Fibroblast of mammary gland (primary cell): Measurements from ENCODE around the gene PALD1.

ENCODE experiments used
- DNase-seq: peaks from one replicate; pipeline ENCODE4 v3.0.0-alpha.2; 2010; ENCODE audit warnings: low read depth
- H3K4me3 ChIP-seq: 2 replicates; pipeline ENCODE4 v1.5.1; 2011; ENCODE audit warnings: low read depth, mild to moderate bottlenecking, low read length, moderate library complexity; ENCODE audit not compliant: control insufficient read depth
- CTCF ChIP-seq: conservative IDR thresholded peaks from 2 replicates; pipeline ENCODE4 v1.5.1; 2011; ENCODE audit warnings: low read depth, low read length, inconsistent platforms; ENCODE audit not compliant: control insufficient read depth, insufficient read depth

PALD1 gene

DNA sequence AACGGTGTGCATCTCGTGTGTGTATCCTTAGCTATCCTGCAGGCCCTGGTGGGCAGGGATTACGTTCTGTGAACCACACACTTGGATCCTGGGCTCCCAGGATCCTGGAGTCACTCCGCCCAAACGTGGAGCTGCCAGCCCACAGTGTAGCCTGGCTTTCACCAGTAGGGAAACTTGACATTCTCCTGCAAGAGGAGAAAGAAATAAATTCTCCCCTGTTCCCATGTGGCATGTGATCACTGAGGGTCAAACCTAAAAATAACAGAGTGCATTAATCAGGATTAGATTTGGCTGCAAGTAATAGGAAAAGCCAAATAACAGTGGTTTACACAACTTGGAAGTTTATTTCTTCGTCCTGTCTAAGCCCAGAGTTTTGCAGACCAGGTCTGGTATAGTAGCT, 32.3 kb downstream of the PALD1 start:
- TF ChIP-seq CTCF: no peak
- no peak overlapping the region for H3K4me3 ChIP-seq
- DNase-seq: no peak

DNA sequence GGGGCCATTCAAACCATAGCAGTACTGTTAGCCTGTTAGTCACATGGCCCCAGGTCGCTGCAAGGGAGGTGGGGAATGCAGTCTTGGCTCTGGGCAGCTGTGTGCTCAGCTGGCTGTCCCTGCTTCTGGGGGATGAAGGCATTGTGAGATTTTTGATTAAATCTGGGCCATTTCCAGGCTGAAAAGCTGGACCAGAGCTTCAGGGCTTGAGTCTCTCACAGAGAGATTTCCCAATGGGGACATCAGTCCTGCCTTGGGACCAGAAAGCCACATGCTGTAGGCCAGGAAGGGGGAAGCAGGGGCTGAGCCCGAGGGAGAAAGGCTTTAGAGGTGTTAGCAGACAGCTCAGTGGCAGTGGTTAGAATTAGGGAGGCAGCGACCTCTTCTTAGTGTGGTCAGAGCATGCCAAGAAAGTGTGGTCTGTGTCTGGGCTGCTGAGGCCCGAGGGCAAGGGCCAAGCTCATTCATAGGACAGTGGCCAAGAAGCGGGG, 33.6 kb downstream of the PALD1 start:
- no peak for TF ChIP-seq CTCF
- DNase-seq: no peak
- no peak overlapping the region for H3K4me3 ChIP-seq

DNA sequence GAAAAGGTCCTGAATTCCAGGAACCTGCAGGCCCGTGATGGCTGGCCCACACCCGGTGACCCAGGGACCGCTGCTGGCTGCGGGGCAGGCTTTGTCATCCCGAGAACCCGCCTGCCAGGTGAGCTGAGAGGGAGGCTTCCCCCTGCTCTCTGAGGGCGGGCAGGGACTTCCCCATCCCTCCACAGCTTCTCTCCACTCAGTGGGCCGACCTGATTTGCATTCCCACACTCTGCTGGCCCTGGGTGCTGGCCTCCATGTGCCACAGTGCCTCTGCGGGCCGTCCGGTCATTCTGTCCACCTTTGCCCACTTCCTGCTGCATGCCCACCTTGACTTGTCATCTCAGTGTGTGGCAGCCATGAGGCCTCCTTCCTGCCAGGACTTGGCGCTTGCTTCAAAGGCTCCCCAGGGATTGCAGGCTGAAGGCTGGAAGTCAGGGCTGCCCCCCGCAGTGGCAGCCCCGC, 35.3 kb downstream of the PALD1 start:
- H3K4me3 ChIP-seq: no peak overlapping the region
- DNase-seq: no peak
- TF ChIP-seq CTCF: no peak

GRCh38 chr10:70514591-70514990, 36.0 kb downstream of the PALD1 start:
- no peak overlapping the region for H3K4me3 ChIP-seq
- DNase-seq: no peak
- no peak for TF ChIP-seq CTCF

DNA sequence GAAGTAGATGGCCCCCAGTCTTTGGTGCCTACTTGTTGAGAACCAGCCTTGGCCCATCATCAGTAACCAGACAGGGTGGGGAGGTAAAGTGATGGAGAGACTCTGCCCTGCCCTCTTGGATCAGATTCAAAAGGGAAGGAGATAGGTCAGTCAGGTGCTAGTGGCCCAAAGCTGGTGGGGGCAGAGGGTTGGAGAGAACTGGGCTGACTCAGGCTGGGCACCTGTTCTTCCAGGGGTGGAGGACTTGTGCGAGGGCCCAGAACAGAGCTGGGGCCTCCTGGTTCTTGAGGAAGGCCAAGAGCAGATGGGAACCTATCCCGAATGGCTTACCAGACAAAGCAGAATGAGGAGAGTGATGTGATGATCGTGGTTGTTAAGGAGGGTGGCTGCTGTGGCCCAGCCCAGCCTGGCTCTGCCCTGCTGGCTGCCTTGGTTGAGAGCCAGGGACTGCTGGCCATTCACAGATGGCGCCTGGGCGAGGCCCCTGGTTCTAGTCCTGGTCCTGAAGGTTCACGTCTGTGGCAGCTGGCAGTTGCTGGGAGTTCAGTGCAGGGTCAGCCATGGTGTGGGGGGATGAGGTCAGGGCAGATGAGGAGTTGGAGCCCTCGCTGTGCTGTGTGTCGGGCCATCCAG, 36.6 kb downstream of the PALD1 start:
- H3K4me3 ChIP-seq: no peak overlapping the region
- no peak for TF ChIP-seq CTCF
- DNase-seq: no peak

GRCh38 chr10:70518695-70519094, 40.1 kb downstream of the PALD1 start:
- no peak overlapping the region for H3K4me3 ChIP-seq
- no peak for TF ChIP-seq CTCF
- DNase-seq: peak; percentile 13
